ENCODE results near the gene ATF6.
"Not testable (repeated sequence)": the region's sequence is repeated elsewhere in the genome, so short reads cannot be mapped to it uniquely, and the experiment has no call there.

ATF6 gene

GRCh38 chr1:161733526-161733925, 32.6 kb upstream of the ATF6 start:
- no peak for DNase-seq (ENCODE audit: low read depth)

GRCh38 chr1:161735837-161736236, 30.3 kb upstream of the ATF6 start:
- DNase-seq (ENCODE audit: low read depth): no peak

- no peak for DNase-seq (ENCODE audit: low read depth)
Measured at GRCh38 chr1:161736335-161736969, 29.7 kb upstream of the ATF6 start.

DNA sequence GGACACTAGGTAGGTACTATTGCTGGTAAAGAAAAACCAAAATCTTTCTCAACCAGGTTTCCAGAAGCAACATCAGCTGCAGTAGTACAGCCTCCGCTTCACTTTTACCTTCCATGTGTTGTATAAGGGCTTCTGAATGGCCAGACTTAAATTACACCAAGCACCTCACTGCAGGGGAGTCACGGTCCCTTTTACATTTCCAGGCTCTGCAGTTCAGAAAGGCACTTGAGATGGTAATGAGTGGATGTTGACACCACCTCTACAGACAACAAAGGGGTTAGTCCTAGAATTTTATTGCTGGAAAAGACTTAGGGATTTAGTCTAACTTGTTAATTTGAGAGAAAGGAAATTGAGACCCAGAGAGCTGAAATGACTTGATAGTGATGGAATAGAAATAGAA, 28.5 kb upstream of the ATF6 start:
- DNase-seq (ENCODE audit: low read depth): no peak

- DNase-seq (ENCODE audit: low read depth): no peak
Measured at GRCh38 chr1:161738627-161739287, 27.4 kb upstream of the ATF6 start.

GRCh38 chr1:161739865-161740566, 26.1 kb upstream of the ATF6 start:
- no peak for DNase-seq (ENCODE audit: low read depth)

DNA sequence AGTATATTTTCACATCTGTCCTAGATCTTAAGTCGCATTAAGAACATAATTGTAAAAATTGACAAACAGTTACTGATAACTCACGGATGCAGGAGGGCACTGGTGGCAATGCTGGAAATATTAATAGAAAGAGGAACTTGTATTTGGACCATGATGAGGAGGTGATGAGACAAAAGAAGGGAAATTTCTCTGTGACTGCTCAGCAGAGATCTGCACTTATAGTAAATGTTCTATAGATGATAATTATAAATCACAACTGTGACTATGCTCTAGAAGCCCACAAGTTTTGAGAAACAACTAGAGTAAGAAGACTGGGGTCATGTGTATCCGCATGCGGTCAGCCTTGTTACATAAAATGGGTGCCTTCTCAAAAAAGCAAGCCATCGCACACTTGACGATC, 25.2 kb upstream of the ATF6 start:
- no peak for DNase-seq (ENCODE audit: low read depth)

- no peak for DNase-seq (ENCODE audit: low read depth)
Measured at GRCh38 chr1:161743231-161743630, 22.9 kb upstream of the ATF6 start.

- DNase-seq (ENCODE audit: low read depth): no peak
Measured at GRCh38 chr1:161747801-161748200, 18.3 kb upstream of the ATF6 start.

DNA sequence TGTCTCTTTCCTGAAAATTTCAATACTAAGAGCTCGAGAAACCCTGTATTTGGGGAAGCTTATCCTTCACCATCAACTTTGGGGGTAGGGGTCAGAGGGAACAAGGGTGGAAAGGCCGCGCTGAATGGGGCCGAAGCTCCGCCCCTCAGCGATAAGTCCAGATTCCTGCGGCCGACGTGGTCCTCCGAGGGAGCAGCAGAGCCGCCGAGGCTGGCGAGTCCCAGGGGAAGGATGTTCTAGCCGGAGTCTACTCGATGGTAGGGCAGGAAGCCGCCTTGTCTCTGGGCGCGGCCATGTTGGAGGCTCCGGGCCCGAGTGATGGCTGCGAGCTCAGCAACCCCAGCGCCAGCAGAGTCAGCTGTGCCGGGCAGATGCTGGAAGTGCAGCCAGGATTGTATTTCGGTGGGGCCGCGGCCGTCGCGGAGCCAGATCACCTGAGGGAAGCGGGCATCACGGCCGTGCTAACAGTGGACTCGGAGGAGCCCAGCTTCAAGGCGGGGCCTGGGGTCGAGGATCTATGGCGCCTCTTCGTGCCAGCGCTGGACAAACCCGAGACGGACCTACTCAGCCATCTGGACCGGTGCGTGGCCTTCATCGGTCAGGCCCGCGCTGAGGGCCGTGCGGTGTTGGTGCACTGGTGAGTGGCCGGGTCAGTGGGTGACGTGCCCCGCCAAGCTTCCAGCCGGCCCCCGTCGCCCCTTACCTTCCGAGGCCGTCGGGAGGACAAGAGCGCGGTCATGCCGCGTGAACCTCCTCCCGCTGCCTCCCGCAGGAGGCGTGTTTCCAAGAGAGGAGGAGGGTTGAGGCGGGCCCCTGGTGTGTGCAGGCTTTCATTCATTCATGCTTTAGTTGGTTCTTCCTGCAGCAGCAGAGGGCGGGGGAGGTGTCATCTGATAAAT, 16.4 kb upstream of the ATF6 start, which contains the start of gene DUSP12:
Gene DUSP12, plus strand, starts transcription at position 278 of the 899 bp plus-strand sequence. Its CDS starts 16 bp downstream, at position 294.
- DNase-seq (ENCODE audit: low read depth): no peak

GRCh38 chr1:161763522-161764098, 2.5 kb upstream of the ATF6 start:
- no peak for DNase-seq (ENCODE audit: low read depth)

DNA sequence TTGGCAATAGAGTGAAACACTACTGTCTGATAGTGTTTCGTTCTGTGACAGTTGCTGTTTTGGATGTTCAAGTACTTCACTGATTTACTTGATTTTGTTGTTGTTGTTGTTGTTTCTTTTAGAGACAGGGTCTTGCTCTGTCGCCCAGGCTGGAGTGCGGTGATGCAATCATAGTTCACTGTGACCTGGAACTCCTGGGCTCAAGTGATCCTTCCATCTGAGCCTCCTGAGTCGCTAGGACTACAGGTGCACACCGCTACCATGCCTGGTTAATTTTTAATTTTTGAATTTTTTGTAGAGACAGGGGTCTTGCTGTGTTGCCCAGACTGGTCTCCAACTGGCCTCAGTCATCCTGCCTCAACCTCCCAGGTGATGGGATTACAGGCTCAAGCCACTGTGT, 2.3 kb downstream of the ATF6 start:
- DNase-seq (ENCODE audit: low read depth): no peak

GRCh38 chr1:161768986-161769672, 3.0 kb downstream of the ATF6 start:
- no peak for DNase-seq (ENCODE audit: low read depth)

GRCh38 chr1:161769673-161770045, 3.5 kb downstream of the ATF6 start:
- not testable (repeated sequence) for DNase-seq (ENCODE audit: low read depth)

- DNase-seq (ENCODE audit: low read depth): no peak
Measured at GRCh38 chr1:161770250-161770649, 4.1 kb downstream of the ATF6 start.

GRCh38 chr1:161771161-161771560, 5.0 kb downstream of the ATF6 start:
- DNase-seq (ENCODE audit: low read depth): no peak

- no peak for DNase-seq (ENCODE audit: low read depth)
Measured at GRCh38 chr1:161771973-161772372, 5.9 kb downstream of the ATF6 start.

GRCh38 chr1:161772397-161772796, 6.3 kb downstream of the ATF6 start:
- no peak for DNase-seq (ENCODE audit: low read depth)

GRCh38 chr1:161773791-161774190, 7.7 kb downstream of the ATF6 start:
- no peak for DNase-seq (ENCODE audit: low read depth)

DNA sequence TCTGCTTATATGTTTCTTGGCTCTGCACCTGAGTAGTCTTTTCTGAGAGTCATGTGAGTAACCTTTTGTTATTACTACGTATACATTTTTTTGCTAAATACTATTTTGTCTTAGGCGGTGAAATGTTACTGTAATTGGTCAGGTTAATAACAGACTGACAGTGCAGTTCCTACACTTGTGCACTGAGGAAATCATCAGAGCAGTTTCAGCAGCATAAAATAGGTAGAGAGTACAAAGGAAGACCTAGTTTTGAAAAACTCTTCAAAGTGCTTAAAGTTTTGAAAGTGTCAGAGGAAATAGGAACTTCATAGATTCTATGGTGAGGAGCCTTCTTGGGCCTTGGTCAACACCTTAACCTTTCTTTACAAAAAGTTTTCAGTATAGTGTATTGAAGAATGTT, 11.1 kb downstream of the ATF6 start:
- no peak for DNase-seq (ENCODE audit: low read depth)

DNA sequence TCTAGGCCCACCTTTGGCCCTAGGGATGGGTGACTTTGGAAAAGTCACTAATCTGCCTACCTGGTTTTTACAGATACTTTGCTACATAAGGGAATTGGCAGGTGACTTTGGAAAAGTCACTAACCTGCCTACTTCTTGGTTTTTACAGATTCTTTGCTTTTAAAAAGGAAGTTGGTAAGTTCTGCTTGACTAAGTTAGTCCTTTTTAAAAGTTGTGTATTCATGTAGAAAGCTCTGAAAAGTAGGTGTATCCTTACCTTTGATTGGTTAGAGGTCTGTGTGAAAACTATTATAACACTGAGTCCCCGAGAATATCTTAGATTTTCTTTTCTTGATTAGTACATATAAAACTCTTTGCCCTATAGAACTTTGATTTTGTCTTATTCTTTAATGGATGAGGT, 12.4 kb downstream of the ATF6 start:
- DNase-seq (ENCODE audit: low read depth): no peak

Measured in HS-27A (cell line).